PC-9 (cell line): ENCODE results near the gene KCNK2. TPM values are rescaled to one million over a fixed set of nuclear protein-coding genes. Genes with fewer than 3 reads are reported as not detected.

ENCODE experiments used
- BruUV-seq: library from RNA; stranded (reverse); fragments of 400-500 nt; replicated peaks from 2 replicates; lab custom pipeline; 2021; lab: Mats Ljungman, UMichigan
- CTCF ChIA-PET: fragments of 300-600 bp; sonication (Branson Sonifier 250); formaldehyde crosslinking; loops from one replicate; lab custom pipeline; 2022; ENCODE audit warnings: antibody characterized with exemption; lab: Charles Lee
- POLR2A ChIA-PET: fragments of 300-600 bp; sonication (Branson Sonifier 250); formaldehyde crosslinking; loops from one replicate; lab custom pipeline; 2022; ENCODE audit warnings: antibody characterized with exemption; ENCODE audit not compliant: unreplicated experiment; lab: Charles Lee
- DNase-seq, 2 experiments: peaks; one replicate each; pipeline versions ENCODE4 v3.0.0 to v3.0.0-alpha.2; 2015 to 2022; ENCODE audit warnings: mixed read lengths in 1 of 2
- H2AFZ ChIP-seq: fragments of 200-600 bp; sonication (generic); 2 replicates; pipeline ENCODE4 v1.8.1; 2017; ENCODE audit warnings: antibody characterized with exemption
- H3F3A ChIP-seq: fragments of 200-600 bp; sonication (generic); 2 replicates; pipeline ENCODE4 v1.8.1; 2017; ENCODE audit warnings: antibody characterized with exemption, mild to moderate bottlenecking, low read depth; ENCODE audit not compliant: insufficient read depth
- H3K27ac ChIP-seq: fragments of 200-600 bp; sonication (generic); 2 replicates; pipeline ENCODE4 v1.6.1; 2016; ENCODE audit warnings: mixed run types
- H3K27me3 ChIP-seq: fragments of 200-600 bp; sonication (generic); 2 replicates; pipeline ENCODE4 v1.6.1; 2016; ENCODE audit warnings: low read depth, mixed run types; ENCODE audit not compliant: insufficient read depth
- H3K36me3 ChIP-seq: fragments of 200-600 bp; sonication (generic); 2 replicates; pipeline ENCODE4 v1.6.1; 2016; ENCODE audit warnings: low read depth, mixed run types
- H3K4me1 ChIP-seq: fragments of 200-600 bp; sonication (generic); replicated peaks from 2 replicates; pipeline ENCODE4 v1.6.1; 2016; ENCODE audit warnings: mixed run types; ENCODE audit not compliant: insufficient read depth
- H3K4me2 ChIP-seq: fragments of 200-600 bp; sonication (generic); 2 replicates; pipeline ENCODE4 v1.6.1; 2017; ENCODE audit warnings: mixed run types
- H3K4me3 ChIP-seq: fragments of 200-600 bp; sonication (generic); 2 replicates; pipeline ENCODE4 v1.6.1; 2016; ENCODE audit warnings: mixed run types
- H3K79me2 ChIP-seq: fragments of 200-600 bp; sonication (generic); 2 replicates; pipeline ENCODE4 v1.6.1; 2017; ENCODE audit warnings: low read depth, mixed run types
- H3K9me2 ChIP-seq: fragments of 200-600 bp; sonication (generic); 2 replicates; pipeline ENCODE4 v1.8.1; 2017; ENCODE audit warnings: mild to moderate bottlenecking; ENCODE audit not compliant: insufficient read depth
- H3K9me3 ChIP-seq: fragments of 200-600 bp; sonication (generic); 2 replicates; pipeline ENCODE4 v1.8.1; 2016; ENCODE audit warnings: low read depth; ENCODE audit not compliant: insufficient read depth
- H4K20me1 ChIP-seq: fragments of 200-600 bp; sonication (generic); 2 replicates; pipeline ENCODE4 v1.8.1; 2017; ENCODE audit not compliant: insufficient read depth
- CTCF ChIP-seq: fragments of 200-600 bp; sonication (generic); conservative IDR thresholded peaks from 2 replicates; pipeline ENCODE4 v1.6.1; 2017; ENCODE audit warnings: mixed run types, antibody characterized with exemption, mild to moderate bottlenecking, moderate library complexity
- EZH2 ChIP-seq: fragments of 200-600 bp; sonication (generic); IDR thresholded peaks from 2 replicates; pipeline ENCODE4 v1.8.0; 2017; ENCODE audit warnings: antibody characterized with exemption, low read depth
- intact Hi-C: fragments of 100-400 bp; cut with micrococcal nuclease; formaldehyde crosslinking; loops from one replicate; pipeline ENCODE4 v1.10.0; 2022; ENCODE audit not compliant: unreplicated experiment
- total RNA-seq: library from RNA; stranded (reverse); gene quantifications from 2 replicates; pipeline ENCODE4 v1.2.3, GENCODE V29; 2021

KCNK2 gene
- total RNA-seq, 1 experiment from 2014 or later: 0.90 TPM

GRCh38 chr1:215267495-215267894 is 185.0 kb downstream of the KCNK2 start:
- TF ChIP-seq CTCF (no peak), EZH2 (no peak)
- intact Hi-C loops: no loop called here
- Histone ChIP-seq H3K4me3 (no peak overlapping the region), H3K36me3 (no peaks in the 10 kb centered on the region), H4K20me1 (no peaks in the 10 kb centered on the region), H3K79me2 (no peaks in the 10 kb centered on the region), H3K27me3 (no peaks in the 10 kb centered on the region), H3K9me2 (no peaks in the 10 kb centered on the region), H3K4me2 (no peak overlapping the region), H3K9me3 (no peaks in the 10 kb centered on the region), H3K27ac (no peak overlapping the region), H3F3A (no peaks in the 10 kb centered on the region), H2AFZ (no peak overlapping the region), H3K4me1 (no peaks in the 10 kb centered on the region)
- BruUV-seq: no TSS peak
- ChIA-PET POLR2A (no interaction called here), CTCF (no interaction called here)
- no peak for DNase-seq

- Histone ChIP-seq H4K20me1 (no peaks in the 10 kb centered on the region), H3K36me3 (no peaks in the 10 kb centered on the region), H3F3A (no peaks in the 10 kb centered on the region; the same call in 1 of the 2 replicates), H2AFZ (no peak overlapping the region), H3K9me3 (no peaks in the 10 kb centered on the region), H3K27ac (no peak overlapping the region), H3K27me3 (no peaks in the 10 kb centered on the region), H3K79me2 (no peaks in the 10 kb centered on the region), H3K4me2 (no peak overlapping the region), H3K9me2 (no peaks in the 10 kb centered on the region), H3K4me1 (peaks cover 12% of the 10 kb centered on the region), H3K4me3 (no peak overlapping the region)
- BruUV-seq: no TSS peak
- CTCF ChIA-PET: no interaction called here
- POLR2A ChIA-PET: no interaction called here
- no peak for DNase-seq
- intact Hi-C loops: loop anchor here (5.0 kb wide), 1 partner anchor 247 kb away; no protein-coding TSS in a partner anchor
- TF ChIP-seq EZH2 (no peak), CTCF (no peak)
Measured at GRCh38 chr1:215269955-215270354, 187.4 kb downstream of the KCNK2 start.

GRCh38 chr1:215273838-215274516 is 191.4 kb downstream of the KCNK2 start:
- Histone ChIP-seq H3K4me1 (peaks cover 12% of the 10 kb centered on the region), H3K27ac (no peak overlapping the region), H3F3A (no peaks in the 10 kb centered on the region; the same call in 1 of the 2 replicates), H3K4me2 (0 out of 2 replicates have a peak overlapping the region, but pooled peaks have one; percentile 10), H3K9me2 (no peaks in the 10 kb centered on the region), H3K36me3 (no peaks in the 10 kb centered on the region), H3K9me3 (no peaks in the 10 kb centered on the region; the same call in 1 of the 2 replicates), H3K79me2 (no peaks in the 10 kb centered on the region), H2AFZ (no peak overlapping the region), H4K20me1 (no peaks in the 10 kb centered on the region), H3K27me3 (no peaks in the 10 kb centered on the region), H3K4me3 (no peak overlapping the region)
- no TSS peak for BruUV-seq
- intact Hi-C loops: loop anchor here (5.0 kb wide), 1 partner anchor 243 kb away; no protein-coding TSS in a partner anchor
- peak in 1 of 2 experiments; percentile 48 for DNase-seq
- ChIA-PET CTCF (interaction anchor here (0.6 kb wide), 1 partner anchor 610 kb away, joined by 4 read pairs; no protein-coding TSS in a partner anchor), POLR2A (interaction anchor here (0.9 kb wide), 1 partner anchor 75 kb away, joined by 7 read pairs; no protein-coding TSS in a partner anchor)
- TF ChIP-seq CTCF (no peak), EZH2 (no peak)
